ENCODE data around the gene EDN2. TPM values are rescaled to one million over a fixed set of nuclear protein-coding genes. Genes with fewer than 3 reads are reported as not detected.

Gene EDN2
- total and polyA plus RNA-seq, 2 of the 8 experiments (the other 6 are each of a cell fraction or from before 2014, with no cell fraction given): 0.32 to 0.39 TPM

DNA sequence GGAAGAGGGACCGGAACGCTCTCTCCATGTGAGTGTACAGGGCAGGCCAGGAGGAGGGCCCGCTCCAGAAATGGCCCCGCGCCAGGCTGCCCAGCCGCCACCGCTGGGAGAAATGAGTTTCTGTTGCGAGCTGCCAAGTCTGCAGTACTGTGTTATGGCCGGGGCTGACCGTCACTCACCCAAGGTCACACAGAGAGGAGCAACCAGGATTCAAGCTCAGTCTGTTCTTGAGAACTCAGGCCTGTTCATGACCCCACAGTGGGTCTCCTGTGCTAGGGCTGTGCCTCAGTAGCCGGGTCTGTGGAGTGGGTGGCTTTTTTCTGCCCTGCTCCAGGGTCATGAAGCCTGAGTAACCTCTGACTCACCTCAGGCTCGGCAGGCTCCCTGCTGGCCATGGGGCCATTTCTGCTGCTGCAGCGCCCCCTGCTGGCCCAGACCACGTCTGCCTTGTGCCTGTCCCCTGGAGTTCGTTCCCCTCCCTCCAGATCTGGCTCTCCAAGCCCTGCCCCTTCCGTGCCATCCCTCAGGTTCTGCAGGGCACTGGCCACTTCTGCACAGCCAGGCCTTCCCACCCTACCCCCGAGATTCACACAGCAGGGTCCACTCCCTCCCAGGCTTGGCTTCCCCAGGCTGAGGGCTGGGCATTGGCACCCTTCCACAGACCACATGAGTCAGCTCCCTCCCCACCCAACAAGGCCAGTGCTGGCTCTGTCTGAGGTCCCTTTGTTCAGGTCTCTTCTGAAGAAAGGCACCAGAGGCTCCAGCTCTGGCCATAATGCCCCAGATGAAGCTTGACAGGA, 51.8 kb downstream of the EDN2 start (continued):
- TF ChIP-seq ASH2L (IDR thresholded peaks at IDR 0.05; ENCODE audit: low read length) (peak; percentile 48), TAF1 (IDR thresholded peaks at IDR 0.05; ENCODE audit: low read depth, low read length) (no peak), GABPA (IDR thresholded peaks at IDR 0.05; ENCODE audit: borderline replicate concordance, insufficient read depth, low read length) (no peak), TBP (IDR thresholded peaks at IDR 0.05; ENCODE audit: low read depth, low read length) (no peak), MAFK (IDR thresholded peaks at IDR 0.05; ENCODE audit: low read depth, low read length) (no peak), ZNF274 (IDR thresholded peaks at IDR 0.05; ENCODE audit: borderline replicate concordance, extremely low read depth, low read length) (no peak), HDAC2 (IDR thresholded peaks at IDR 0.05; ENCODE audit: borderline replicate concordance in 1 of 2, low read depth in 2 of 2, low read length in 2 of 2) (no peak), SAP30 (IDR thresholded peaks at IDR 0.05; ENCODE audit: insufficient read depth, insufficient replicate concordance, low read length) (no peak), CTBP2 (IDR thresholded peaks at IDR 0.05; ENCODE audit: borderline replicate concordance, insufficient read depth, insufficient read length, low read length) (no peak), POU5F1 (IDR thresholded peaks at IDR 0.05; ENCODE audit: low read depth, low read length) (no peak), CBX5 (IDR thresholded peaks at IDR 0.05; ENCODE audit: low read depth, low read length) (no peak), RFX5 (IDR thresholded peaks at IDR 0.05; ENCODE audit: borderline replicate concordance, low read depth, low read length) (no peak), RAD21 (IDR thresholded peaks at IDR 0.05 in 1 of 2, conservative IDR thresholded peaks at IDR 0.05 in 1 of 2; ENCODE audit: low read depth in 2 of 2, low read length in 2 of 2) (peak; percentile 97 to 99), CBX8 (IDR thresholded peaks at IDR 0.05; ENCODE audit: borderline replicate concordance, low read depth, low read length) (no peak), RBBP5 (IDR thresholded peaks at IDR 0.05; ENCODE audit: borderline replicate concordance, low read depth, low read length) (no peak), POLR2AphosphoS5 (IDR thresholded peaks at IDR 0.05; ENCODE audit: low read depth, low read length) (no peak), RXRA (IDR thresholded peaks at IDR 0.05; ENCODE audit: insufficient read depth, low read depth, low read length) (peak; percentile 95), CEBPB (IDR thresholded peaks at IDR 0.05; ENCODE audit: low read depth, low read length) (no peak), KDM4A (IDR thresholded peaks at IDR 0.05; ENCODE audit: low read depth, low read length, severe bottlenecking) (no peak)
- TF ChIP-seq, protein P1, sequence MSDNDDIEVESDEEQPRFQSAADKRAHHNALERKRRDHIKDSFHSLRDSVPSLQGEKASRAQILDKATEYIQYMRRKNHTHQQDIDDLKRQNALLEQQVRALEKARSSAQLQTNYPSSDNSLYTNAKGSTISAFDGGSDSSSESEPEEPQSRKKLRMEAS (IDR thresholded peaks at IDR 0.05): peak; percentile 54; the same call in 1 of the 2 replicates
